Epidermal melanocyte (primary cell): ENCODE measurements around the gene CRKL.
"Not testable (repeated sequence)": the region's sequence is repeated elsewhere in the genome, so short reads cannot be mapped to it uniquely, and the experiment has no call there.

Experiments used
- DNase-seq: peaks from one replicate; pipeline ENCODE4 v3.0.0; 2011; ENCODE audit warnings: low spot score; ENCODE audit not compliant: insufficient read length

The CRKL gene

DNA sequence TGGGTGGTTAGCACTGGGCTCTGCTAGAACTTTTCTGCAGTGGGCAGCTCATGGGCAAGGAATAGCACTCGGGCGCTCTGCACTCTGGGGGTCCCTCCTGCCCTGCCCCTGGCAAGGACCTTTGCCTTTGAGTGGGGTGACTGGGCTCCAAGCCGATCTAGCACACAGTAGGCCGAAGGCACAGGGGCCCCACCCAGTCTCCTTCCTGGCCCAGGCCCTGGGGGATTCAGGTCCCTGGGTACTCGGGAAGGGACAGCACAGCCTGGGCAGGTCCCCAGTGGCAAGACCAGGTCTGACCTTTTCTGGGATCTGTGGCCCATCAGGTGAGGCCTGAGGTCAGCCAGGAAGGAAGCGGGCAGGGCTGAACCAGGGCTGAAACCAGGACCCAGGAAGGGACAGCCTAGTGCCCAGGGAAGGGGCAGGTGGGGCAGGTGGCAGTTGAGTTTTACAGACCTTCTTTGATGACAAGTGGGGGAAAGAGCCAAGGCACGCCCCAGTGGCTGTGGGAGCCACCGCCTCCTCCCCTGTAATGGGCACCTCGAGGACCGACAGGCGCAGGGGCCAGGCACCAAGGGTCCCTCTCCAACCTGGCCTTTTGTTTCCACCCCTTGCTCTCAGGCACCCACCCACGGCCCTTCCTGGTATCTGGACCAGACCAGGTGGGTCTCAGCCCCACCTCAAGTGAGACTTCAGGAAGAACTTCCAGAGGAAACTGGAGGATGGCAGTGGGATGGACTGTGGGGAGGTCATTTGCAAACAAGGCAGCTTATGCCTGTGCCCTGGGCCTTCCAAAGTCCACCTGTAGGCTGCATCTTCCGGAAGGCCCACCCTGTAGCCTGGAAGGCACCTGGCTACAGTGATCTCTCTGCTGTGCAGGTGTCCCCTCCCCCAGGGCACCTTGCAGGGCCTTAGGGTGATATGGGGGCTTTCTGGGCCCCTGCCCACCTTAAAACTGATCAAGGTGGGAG is 49.0 kb downstream of the CRKL start:
- DNase-seq: no peak

GRCh38 chr22:20966883-20967696 is 49.9 kb downstream of the CRKL start, which contains the start of gene AIFM3:
Gene AIFM3, plus strand, starts transcription at chr22:20967255. Its CDS starts 690 bp downstream, at chr22:20967945.
- no peak for DNase-seq

- DNase-seq: no peak
These were observed 50.5 kb downstream of the CRKL start for GRCh38 chr22:20967697-20968211.

DNA sequence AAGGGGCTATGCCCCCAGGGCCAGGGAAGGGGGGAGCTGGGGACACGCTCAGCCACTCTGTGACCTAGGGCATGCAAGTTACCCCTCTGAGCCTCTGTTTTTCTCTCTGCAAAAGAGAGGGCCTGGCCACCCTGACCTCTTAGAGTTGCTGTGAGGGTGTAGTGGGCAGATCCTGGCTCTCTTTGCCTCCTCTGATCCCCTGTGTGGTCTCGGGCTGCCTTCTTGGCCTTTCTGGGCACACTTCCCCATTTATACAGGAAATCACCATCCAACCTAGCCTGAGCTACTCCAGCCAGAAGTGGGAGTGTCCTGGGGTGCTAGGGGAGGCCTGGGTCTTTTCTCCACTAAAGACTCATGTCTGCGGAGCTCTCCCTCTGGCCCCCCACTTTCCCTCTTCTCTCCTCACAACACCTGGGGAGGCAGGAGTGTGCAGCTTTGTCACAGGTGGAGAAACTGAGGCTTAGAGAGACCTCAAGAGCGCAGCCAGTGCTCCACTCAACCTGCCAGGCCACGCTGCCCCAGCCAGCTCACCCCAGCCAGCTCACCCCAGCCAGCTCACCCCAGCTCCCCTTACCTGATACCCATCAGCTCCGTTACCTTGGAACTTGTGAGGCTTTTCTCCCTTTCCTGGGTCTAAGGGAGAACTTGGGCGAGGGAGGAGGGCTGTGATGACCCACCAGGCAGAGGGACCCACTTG is 51.2 kb downstream of the CRKL start:
- no peak for DNase-seq

DNA sequence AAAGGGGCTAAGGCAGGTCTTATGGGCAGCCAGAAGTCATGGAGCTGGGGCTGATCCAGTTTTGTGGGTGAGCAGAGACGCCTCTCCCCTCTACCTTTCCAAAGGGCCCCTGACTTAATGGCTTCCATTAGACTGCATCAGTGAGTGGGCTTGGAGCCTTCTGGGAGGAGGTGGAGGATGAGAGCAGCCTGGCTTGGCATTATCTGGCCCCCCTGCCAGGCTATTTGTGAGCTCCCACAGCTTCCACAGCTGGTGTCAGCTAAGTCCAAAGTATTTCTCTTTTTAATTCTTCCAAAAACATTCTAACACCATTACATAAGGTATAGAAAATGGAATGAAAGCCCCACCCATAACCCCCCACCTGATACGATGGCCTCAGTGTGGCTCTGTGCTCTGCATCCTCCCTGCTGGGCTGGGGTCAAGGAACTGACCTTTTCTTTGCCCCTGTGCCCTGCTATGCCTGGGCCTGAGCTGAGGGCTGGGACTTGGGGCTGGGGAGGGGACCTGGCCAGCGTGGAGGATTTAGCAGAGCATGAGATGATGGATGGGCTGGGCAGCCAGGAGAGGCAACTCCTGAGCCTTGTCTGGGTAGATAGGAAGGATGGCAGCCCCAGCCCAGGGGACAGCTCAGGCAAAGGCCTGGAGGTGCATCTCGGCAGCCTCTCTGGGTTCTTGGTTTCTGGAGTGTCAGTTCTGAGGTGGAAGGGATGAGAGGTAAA is 53.9 kb downstream of the CRKL start:
- DNase-seq: no peak

DNA sequence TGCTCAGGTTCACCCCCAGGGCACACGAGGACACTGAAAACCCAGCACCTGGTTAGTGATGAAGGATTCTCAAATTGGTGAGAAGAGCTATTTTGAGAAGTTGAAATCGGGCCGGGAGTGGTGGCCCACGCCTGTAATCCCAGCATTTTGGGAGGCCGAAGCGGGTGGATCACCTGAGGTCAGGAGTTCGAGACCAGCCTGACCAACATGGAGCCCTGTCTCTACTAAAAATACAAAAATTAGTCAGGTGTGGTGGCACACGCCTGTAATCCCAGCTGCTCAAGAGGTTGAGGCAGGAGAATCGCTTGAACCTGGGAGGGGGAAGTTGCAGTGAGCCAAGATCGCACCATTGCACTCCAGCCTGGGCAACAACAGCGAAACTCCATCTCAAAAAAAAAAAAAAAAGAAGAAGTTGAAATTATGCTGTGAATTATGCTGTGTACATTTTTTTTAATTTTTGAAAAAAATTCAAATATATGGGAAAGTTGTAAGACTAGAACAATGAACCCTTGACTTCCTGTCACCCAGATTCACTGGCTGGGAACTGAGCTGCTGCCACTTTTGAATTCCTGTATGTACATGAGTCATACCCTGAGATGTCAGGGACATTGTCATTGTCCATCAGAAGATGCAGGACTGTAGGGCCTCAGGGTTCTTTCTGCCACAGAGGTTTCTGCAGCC is 54.9 kb downstream of the CRKL start:
- DNase-seq: not testable (repeated sequence)

DNA sequence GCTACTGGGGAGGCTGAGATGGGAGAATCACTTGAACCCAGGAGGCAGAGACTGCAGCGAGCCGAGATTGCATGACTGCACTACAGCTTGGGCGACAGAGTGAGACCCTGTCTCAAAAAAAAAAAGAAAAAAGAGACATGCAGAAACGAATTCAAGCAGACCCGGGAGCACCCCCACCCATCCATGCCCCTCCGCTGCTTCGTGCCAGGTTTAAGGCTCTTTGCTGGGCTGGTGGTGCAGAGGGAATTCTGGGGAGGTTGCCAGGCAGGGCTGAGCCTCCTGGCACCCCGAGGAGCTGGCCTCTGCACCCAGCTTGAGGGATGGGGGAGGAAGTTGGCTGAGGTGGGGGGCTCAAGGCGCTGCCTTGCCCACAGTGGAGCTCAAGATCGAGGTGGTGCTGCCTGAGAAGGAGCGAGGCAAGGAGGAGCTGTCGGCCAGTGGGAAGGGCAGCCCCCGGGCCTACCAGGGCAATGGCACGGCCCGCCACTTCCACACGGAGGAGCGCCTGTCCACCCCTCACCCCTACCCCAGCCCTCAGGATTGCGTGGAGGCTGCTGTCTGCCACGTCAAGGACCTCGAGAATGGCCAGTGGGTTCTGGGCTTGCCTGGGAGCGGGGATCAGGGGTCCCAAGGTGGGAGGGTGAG is 55.8 kb downstream of the CRKL start:
- DNase-seq: no peak

DNA sequence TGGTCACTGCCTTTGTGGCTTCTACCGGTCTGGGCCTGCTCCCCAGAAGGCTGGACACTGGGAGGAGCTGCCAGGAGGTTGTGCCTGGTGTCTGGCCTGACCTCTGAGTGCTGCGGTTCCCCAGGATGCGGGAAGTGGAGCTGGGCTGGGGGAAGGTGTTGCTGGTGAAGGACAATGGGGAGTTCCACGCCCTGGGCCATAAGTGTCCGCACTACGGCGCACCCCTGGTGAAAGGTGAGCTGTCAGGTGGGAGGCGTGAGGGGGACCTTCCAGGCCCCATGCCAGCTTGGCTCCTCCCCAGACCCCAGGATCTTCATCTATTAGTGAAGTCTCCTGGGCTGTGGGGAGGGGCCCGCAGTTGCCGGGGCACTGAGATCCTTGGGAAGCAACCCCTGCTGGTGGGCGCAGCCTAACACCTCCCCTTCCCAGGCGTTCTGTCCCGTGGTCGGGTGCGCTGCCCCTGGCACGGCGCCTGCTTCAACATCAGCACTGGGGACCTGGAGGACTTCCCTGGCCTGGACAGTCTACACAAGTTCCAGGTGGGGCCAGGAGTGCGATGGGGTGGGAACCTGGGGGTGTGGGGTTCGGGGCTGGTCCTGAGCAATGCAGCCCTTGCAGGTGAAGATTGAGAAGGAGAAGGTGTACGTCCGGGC is 56.6 kb downstream of the CRKL start:
- no peak for DNase-seq

GRCh38 chr22:20974336-20974955 is 57.2 kb downstream of the CRKL start:
- no peak for DNase-seq

GRCh38 chr22:20975541-20976290 is 58.5 kb downstream of the CRKL start:
- no peak for DNase-seq

- DNase-seq: no peak
These were observed 59.2 kb downstream of the CRKL start for GRCh38 chr22:20976291-20976877.

- no peak for DNase-seq
These were observed 59.8 kb downstream of the CRKL start for GRCh38 chr22:20977019-20977418.

GRCh38 chr22:20977516-20978170 is 60.4 kb downstream of the CRKL start:
- no peak for DNase-seq

GRCh38 chr22:20978419-20978818 is 61.2 kb downstream of the CRKL start:
- no peak for DNase-seq

GRCh38 chr22:20979243-20979809 is 62.1 kb downstream of the CRKL start:
- DNase-seq: no peak

DNA sequence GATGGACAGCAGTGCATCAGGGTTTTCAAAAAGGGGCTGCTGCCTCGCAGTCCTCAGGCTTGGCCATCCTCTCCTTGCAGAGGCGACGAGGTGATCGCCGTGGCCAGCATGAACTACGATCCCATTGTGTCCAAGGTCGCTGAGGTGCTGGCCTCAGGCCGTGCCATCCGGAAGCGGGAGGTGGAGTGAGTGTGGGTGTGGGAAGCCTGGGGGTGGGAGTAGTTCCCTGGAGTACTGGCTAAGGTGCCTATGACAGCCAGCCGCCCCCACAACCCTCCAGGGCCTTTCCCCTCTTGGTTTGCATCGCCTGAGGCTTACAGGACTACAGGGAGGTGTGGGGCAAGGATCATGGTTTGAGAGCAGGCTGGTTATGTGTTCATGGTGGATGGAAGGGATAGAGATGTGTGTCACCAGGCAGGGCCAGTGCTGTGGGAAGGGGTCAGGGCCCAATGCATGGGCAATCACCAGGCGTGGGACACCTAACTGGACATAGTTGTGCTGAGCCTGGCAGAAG is 62.8 kb downstream of the CRKL start:
- no peak for DNase-seq
